B cell (primary cell): ENCODE measurements around the gene TMEM154.

Experiments
- EZH2 ChIP-seq: IDR thresholded peaks from 2 replicates; pipeline ENCODE4 v1.6.1; 2012; ENCODE audit warnings: borderline replicate concordance, low read depth, mild to moderate bottlenecking, moderate library complexity, low read length; ENCODE audit not compliant: insufficient read depth, poor library complexity, severe bottlenecking
- TF ChIP-seq, protein P1 (sequence below): fragments of 200-600 bp; IDR thresholded peaks from one replicate; pipeline ENCODE4 v1.8.0; 2022; ENCODE audit warnings: antibody characterized with exemption, mild to moderate bottlenecking

DNA sequence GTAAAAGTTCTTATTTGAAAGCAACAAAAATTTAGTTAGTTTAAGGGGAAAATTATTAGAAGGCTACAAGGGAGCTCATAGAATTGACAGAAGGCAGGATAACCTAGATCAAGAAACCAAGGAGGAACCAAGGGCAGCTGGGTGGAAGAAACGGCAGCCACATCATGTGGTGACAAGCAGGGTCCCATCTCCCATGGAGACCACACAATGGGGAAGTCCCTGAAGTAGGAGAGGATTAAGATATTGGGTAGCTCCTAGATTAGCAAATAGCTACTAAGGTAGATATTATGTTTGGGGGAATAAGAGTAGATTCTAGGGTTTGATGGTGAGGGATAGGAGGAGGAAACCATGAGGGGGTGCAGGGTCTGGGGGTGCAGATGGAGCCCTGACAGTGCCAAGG, 48.0 kb upstream of the TMEM154 start:
- TF ChIP-seq, protein P1, sequence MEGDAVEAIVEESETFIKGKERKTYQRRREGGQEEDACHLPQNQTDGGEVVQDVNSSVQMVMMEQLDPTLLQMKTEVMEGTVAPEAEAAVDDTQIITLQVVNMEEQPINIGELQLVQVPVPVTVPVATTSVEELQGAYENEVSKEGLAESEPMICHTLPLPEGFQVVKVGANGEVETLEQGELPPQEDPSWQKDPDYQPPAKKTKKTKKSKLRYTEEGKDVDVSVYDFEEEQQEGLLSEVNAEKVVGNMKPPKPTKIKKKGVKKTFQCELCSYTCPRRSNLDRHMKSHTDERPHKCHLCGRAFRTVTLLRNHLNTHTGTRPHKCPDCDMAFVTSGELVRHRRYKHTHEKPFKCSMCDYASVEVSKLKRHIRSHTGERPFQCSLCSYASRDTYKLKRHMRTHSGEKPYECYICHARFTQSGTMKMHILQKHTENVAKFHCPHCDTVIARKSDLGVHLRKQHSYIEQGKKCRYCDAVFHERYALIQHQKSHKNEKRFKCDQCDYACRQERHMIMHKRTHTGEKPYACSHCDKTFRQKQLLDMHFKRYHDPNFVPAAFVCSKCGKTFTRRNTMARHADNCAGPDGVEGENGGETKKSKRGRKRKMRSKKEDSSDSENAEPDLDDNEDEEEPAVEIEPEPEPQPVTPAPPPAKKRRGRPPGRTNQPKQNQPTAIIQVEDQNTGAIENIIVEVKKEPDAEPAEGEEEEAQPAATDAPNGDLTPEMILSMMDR, result no peak
- no peak for TF ChIP-seq EZH2
